ENCODE measurements around the gene LST1.

- TF ChIP-seq POLR2A (IDR thresholded peaks at IDR 0.05) (no peak), CTCF (IDR thresholded peaks at IDR 0.05) (no peak)
Measured at GRCh38 chr6:31543639-31544038, 42.4 kb upstream of the LST1 start.
